K562 (cell line): Measurements from ENCODE around the gene CHD3. TPM values are rescaled to one million over a fixed set of nuclear protein-coding genes. Genes with fewer than 3 reads are reported as not detected.

Source experiments
- BRD4 ChIP-seq: fragments of 200-600 bp; sonication (generic); IDR thresholded peaks from 2 replicates; pipeline ENCODE4 v1.6.1; 2017; ENCODE audit warnings: inconsistent platforms
- CBFA2T2 ChIP-seq: fragments of 450-650 bp; conservative IDR thresholded peaks from 2 replicates; pipeline ENCODE4 v1.6.1; 2017; ENCODE audit warnings: mild to moderate bottlenecking
- CC2D1A ChIP-seq: fragments of 450-650 bp; IDR thresholded peaks from 2 replicates; pipeline ENCODE4 v1.6.1; 2017; ENCODE audit warnings: mild to moderate bottlenecking
- CCNT2 ChIP-seq: IDR thresholded peaks from 2 replicates; pipeline ENCODE4 v1.6.1; 2011; ENCODE audit warnings: borderline replicate concordance, low read depth, mild to moderate bottlenecking, moderate library complexity, mixed read lengths, low read length; ENCODE audit not compliant: insufficient read length; ENCODE audit errors: extremely low read depth
- CSDE1 ChIP-seq, 2 experiments: fragments of 450-650 bp; IDR thresholded peaks; 2 replicates each; pipeline ENCODE4 v1.6.1; 2016; ENCODE audit warnings: mild to moderate bottlenecking in 1 of 2
- ELF1 ChIP-seq: fragments of 200-800 bp; sonication (Bioruptor generic); IDR thresholded peaks from 2 replicates; pipeline ENCODE4 v1.6.1; 2016; ENCODE audit warnings: missing genetic modification characterization, missing compliant biosample characterization
- FOXK1 ChIP-seq: sonication (generic); formaldehyde crosslinking; IDR thresholded peaks from 2 replicates; pipeline ENCODE4 v1.8.0; 2022; ENCODE audit warnings: missing genetic modification reagents, mild to moderate bottlenecking, borderline replicate concordance
- LEF1 ChIP-seq: fragments of 450-650 bp; IDR thresholded peaks from 2 replicates; pipeline ENCODE4 v1.6.1; 2016; ENCODE audit warnings: mild to moderate bottlenecking
- RBM15 ChIP-seq: fragments of 200-400 bp; formaldehyde crosslinking; IDR thresholded peaks from 2 replicates; pipeline ENCODE4 v1.6.1; 2018; ENCODE audit warnings: mild to moderate bottlenecking, low read length, moderate library complexity; ENCODE audit not compliant: insufficient read depth
- SAFB ChIP-seq: fragments of 200-400 bp; formaldehyde crosslinking; IDR thresholded peaks from 2 replicates; pipeline ENCODE4 v1.6.1; 2017; ENCODE audit warnings: low read depth, low read length, borderline replicate concordance
- SP2 ChIP-seq: IDR thresholded peaks from 2 replicates; pipeline ENCODE4 v1.6.1; 2011; ENCODE audit warnings: mild to moderate bottlenecking, low read depth, low read length, moderate library complexity; ENCODE audit not compliant: poor library complexity, severe bottlenecking; ENCODE audit errors: extremely low read depth
- ZNF174 ChIP-seq: fragments of 250-450 bp; sonication (Bioruptor Pico); IDR thresholded peaks from 2 replicates; pipeline ENCODE4 v1.4.0; 2020; ENCODE audit warnings: mild to moderate bottlenecking
- ZNF695 ChIP-seq: fragments of 450-650 bp; formaldehyde crosslinking; IDR thresholded peaks from 2 replicates; pipeline ENCODE4 v1.4.0; 2020; ENCODE audit warnings: mild to moderate bottlenecking, moderate library complexity
- polyA plus RNA-seq, 8 experiments: library from polyadenylated mRNA; depleted of rRNA in 4 of 8; stranded (reverse) in 5 of 8; unstranded in 3 of 8; fragments of >200 nt; fragmentation: Nextera tagmentation in 2 of 8; fragmentation: Illumina TruSeq in 1 of 8; extraction: Ambion mirVana in 2 of 8; extraction: Trizol in 1 of 8; gene quantifications; 2 replicates each; pipeline versions ENCODE4 v1.2.1 to v1.2.3, GENCODE V29; 2011 to 2014; ENCODE audit warnings: inconsistent platforms in 1 of 8, missing spikeins in 1 of 8
- total RNA-seq, 7 experiments: library from RNA; depleted of rRNA in 6 of 7; stranded (reverse); fragments of >200 nt in 6 of 7; fragmentation: Illumina TruSeq in 2 of 7; extraction: Trizol in 2 of 7; gene quantifications; 2 replicates each; pipeline versions ENCODE4 v1.2.1 to v1.2.3, GENCODE V29; 2011 to 2021; ENCODE audit warnings: low replicate concordance in 1 of 7
- TF ChIP-seq, protein P1 (sequence below): conservative IDR thresholded peaks from 2 replicates; pipeline ENCODE4 v1.6.1; 2011; ENCODE audit warnings: low read depth, mild to moderate bottlenecking, low read length; ENCODE audit not compliant: control insufficient read depth
- TF ChIP-seq, protein P2 (sequence below): fragments of 250-450 bp; sonication (Bioruptor Pico); IDR thresholded peaks from 2 replicates; pipeline ENCODE4 v1.5.0; 2020; ENCODE audit warnings: mild to moderate bottlenecking, borderline replicate concordance
- TF ChIP-seq, protein P3 (sequence below): fragments of 450-650 bp; IDR thresholded peaks from 2 replicates; pipeline ENCODE4 v1.6.1; 2016; ENCODE audit warnings: missing biosample characterization, missing genetic modification characterization
- TF ChIP-seq, protein P4 (sequence below): fragments of 250-450 bp; sonication (Bioruptor Pico); IDR thresholded peaks from 2 replicates; pipeline ENCODE4 v1.8.0; 2021; ENCODE audit warnings: borderline replicate concordance, mild to moderate bottlenecking, moderate library complexity; ENCODE audit not compliant: poor library complexity, severe bottlenecking
- TF ChIP-seq, protein P5 (sequence below): fragments of 150-350 bp; IDR thresholded peaks from 2 replicates; pipeline ENCODE4 v1.6.1; 2014; ENCODE audit warnings: low read depth, mild to moderate bottlenecking, low read length, borderline replicate concordance

The CHD3 gene
- total and polyA plus RNA-seq, 9 of the 15 experiments (the other 6 are each of a cell fraction or from before 2014, with no cell fraction given), result 0.39 to 38.2 (median 21.2) TPM

DNA sequence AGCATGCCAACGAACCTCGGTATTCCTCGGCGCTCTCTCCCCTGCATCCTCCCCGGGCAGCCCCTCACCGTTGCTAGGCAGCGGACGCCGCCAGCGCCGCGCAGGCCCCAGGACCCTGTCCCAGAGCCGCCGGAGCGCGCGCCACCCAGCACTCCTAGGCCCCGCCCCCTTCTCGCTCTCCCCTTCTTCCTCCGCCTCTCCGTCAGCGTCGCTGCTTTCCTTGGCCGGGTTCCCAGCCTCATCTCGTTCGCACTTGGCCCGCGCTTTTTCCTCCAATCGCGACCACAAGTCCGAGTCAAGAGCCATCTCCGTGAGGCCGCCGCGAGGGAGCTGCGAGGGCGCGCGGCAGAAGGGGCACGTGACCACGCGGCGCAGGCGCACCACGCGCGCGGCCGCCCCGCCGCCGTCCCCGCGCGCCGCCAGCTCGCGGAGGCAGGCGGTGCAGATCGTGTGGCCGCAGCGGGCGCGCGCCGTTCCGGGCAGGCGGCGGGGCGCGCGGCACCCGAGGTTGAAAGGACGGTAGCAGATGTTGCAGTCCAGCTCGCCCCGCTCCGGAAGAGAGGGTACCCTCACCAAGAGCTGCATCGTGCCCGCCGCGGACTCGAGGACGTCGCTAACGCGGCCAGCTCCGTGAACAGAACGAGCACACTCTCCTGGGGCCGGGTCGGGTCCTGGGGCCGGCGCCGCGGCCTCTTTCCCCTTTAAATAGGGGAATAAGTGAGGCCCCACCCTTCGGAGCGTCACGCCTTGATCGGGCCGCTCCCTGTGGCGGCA is 27.2 kb downstream of the CHD3 start, which contains the start of gene RNF227 (continued):
- no peak for TF ChIP-seq ZNF174 (CRISPR knock-in tag)
- TF ChIP-seq FOXK1 (CRISPR knock-in tag), result 0 out of 2 replicates have a peak, but pooled peaks have one; percentile 43
- TF ChIP-seq BRD4, result no peak
- TF ChIP-seq, protein P1, sequence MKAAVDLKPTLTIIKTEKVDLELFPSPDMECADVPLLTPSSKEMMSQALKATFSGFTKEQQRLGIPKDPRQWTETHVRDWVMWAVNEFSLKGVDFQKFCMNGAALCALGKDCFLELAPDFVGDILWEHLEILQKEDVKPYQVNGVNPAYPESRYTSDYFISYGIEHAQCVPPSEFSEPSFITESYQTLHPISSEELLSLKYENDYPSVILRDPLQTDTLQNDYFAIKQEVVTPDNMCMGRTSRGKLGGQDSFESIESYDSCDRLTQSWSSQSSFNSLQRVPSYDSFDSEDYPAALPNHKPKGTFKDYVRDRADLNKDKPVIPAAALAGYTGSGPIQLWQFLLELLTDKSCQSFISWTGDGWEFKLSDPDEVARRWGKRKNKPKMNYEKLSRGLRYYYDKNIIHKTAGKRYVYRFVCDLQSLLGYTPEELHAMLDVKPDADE, result no peak
- no peak for TF ChIP-seq LEF1
- no peak for TF ChIP-seq ZNF695 (CRISPR knock-in tag)
- TF ChIP-seq, protein P2, sequence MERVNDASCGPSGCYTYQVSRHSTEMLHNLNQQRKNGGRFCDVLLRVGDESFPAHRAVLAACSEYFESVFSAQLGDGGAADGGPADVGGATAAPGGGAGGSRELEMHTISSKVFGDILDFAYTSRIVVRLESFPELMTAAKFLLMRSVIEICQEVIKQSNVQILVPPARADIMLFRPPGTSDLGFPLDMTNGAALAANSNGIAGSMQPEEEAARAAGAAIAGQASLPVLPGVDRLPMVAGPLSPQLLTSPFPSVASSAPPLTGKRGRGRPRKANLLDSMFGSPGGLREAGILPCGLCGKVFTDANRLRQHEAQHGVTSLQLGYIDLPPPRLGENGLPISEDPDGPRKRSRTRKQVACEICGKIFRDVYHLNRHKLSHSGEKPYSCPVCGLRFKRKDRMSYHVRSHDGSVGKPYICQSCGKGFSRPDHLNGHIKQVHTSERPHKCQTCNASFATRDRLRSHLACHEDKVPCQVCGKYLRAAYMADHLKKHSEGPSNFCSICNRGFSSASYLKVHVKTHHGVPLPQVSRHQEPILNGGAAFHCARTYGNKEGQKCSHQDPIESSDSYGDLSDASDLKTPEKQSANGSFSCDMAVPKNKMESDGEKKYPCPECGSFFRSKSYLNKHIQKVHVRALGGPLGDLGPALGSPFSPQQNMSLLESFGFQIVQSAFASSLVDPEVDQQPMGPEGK (CRISPR knock-in tag), result no peak
- TF ChIP-seq, protein P3, sequence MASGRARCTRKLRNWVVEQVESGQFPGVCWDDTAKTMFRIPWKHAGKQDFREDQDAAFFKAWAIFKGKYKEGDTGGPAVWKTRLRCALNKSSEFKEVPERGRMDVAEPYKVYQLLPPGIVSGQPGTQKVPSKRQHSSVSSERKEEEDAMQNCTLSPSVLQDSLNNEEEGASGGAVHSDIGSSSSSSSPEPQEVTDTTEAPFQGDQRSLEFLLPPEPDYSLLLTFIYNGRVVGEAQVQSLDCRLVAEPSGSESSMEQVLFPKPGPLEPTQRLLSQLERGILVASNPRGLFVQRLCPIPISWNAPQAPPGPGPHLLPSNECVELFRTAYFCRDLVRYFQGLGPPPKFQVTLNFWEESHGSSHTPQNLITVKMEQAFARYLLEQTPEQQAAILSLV (tag), result no peak
- TF ChIP-seq, protein P4, sequence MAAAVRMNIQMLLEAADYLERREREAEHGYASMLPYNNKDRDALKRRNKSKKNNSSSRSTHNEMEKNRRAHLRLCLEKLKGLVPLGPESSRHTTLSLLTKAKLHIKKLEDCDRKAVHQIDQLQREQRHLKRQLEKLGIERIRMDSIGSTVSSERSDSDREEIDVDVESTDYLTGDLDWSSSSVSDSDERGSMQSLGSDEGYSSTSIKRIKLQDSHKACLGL, result peak; percentile 19
- no peak for TF ChIP-seq SP2
- peak; percentile 31; the same call in 1 of the 2 replicates for TF ChIP-seq CBFA2T2
- TF ChIP-seq CC2D1A, result no peak
- TF ChIP-seq CCNT2, result peak; percentile 44
- no peak for TF ChIP-seq CSDE1 (IDR thresholded peaks at IDR 0.05)
- no peak for TF ChIP-seq ELF1 (tag)
- TF ChIP-seq, protein P5, sequence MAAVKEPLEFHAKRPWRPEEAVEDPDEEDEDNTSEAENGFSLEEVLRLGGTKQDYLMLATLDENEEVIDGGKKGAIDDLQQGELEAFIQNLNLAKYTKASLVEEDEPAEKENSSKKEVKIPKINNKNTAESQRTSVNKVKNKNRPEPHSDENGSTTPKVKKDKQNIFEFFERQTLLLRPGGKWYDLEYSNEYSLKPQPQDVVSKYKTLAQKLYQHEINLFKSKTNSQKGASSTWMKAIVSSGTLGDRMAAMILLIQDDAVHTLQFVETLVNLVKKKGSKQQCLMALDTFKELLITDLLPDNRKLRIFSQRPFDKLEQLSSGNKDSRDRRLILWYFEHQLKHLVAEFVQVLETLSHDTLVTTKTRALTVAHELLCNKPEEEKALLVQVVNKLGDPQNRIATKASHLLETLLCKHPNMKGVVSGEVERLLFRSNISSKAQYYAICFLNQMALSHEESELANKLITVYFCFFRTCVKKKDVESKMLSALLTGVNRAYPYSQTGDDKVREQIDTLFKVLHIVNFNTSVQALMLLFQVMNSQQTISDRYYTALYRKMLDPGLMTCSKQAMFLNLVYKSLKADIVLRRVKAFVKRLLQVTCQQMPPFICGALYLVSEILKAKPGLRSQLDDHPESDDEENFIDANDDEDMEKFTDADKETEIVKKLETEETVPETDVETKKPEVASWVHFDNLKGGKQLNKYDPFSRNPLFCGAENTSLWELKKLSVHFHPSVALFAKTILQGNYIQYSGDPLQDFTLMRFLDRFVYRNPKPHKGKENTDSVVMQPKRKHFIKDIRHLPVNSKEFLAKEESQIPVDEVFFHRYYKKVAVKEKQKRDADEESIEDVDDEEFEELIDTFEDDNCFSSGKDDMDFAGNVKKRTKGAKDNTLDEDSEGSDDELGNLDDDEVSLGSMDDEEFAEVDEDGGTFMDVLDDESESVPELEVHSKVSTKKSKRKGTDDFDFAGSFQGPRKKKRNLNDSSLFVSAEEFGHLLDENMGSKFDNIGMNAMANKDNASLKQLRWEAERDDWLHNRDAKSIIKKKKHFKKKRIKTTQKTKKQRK, result no peak
- TF ChIP-seq SAFB, result no peak
- no peak for TF ChIP-seq RBM15
